DMS 273 treated with DMSO at 0.1 percent for 48 hours (cell line): Measurements from ENCODE around the gene CMTM8.
"Not testable (repeated sequence)": the region's sequence is repeated elsewhere in the genome, so short reads cannot be mapped to it uniquely, and the experiment has no call there.

Experiments
- DNase-seq: peaks from one replicate; lab custom pipeline; 2025; lab: John Stamatoyannopoulos, UW

Gene CMTM8, protein sequence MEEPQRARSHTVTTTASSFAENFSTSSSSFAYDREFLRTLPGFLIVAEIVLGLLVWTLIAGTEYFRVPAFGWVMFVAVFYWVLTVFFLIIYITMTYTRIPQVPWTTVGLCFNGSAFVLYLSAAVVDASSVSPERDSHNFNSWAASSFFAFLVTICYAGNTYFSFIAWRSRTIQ

DNA sequence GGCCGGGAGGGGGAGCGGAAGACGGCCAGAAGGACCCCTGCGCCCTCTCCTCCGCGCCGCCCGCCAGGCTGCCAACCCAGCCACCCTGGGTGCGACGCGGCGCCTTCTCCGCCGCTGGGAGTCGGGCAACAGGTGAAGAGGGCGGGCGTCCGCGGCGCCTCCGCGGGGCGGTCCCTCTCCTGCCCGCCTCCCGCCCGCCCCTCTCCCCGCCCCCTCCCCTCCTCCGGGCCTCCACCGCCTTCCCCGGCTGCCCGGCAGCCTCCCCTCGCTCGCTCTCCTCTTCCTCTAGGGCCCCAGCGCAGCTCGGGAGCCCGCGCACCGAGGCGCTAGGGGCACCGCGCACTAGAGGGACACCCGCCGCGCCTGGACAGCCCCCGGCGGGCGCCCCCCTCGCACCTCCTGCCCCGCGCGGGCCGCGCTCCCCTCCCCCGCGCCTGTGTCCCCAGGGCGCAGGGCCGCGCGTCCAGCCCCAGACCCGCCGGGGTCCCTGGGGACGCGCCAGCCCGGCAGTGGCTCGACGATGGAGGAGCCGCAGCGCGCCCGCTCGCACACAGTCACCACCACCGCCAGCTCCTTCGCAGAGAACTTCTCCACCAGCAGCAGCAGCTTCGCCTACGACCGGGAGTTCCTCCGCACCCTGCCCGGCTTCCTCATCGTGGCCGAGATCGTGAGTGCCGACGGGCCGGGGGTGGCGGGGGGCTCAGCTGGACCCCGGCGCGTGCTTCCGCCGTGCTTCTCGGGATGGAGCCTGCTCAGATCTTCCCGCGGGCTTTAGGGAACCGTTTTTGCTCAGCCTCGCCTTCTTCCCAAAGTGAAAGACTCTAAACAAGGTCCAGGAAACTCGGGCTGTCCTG is at the start of gene CMTM8:
CMTM8 (plus strand) TSS at position 228 of the 854 bp plus-strand sequence; CDS start at position 521, 293 bp downstream.
- no peak for DNase-seq

DNA sequence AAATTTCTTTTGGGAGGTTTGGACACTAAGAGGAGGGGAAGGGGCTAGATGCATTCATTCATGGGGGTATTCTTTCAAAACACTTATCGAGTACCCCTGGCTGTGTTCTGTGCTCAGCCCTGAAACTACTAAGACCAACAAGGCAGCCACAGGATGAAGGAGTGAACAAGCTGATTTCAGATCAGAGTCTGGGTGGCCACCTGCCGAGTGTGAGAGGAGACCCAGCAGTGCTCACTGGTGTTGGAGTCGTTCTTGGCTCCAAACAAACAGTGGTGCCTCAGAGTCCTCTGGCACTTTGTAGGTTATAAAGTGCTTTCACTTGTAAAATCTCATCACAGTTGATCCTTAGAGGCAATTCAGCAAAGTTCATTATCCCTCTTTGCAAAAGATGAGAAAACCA is 48.8 kb upstream of the CMTM8 start:
- no peak for DNase-seq

DNA sequence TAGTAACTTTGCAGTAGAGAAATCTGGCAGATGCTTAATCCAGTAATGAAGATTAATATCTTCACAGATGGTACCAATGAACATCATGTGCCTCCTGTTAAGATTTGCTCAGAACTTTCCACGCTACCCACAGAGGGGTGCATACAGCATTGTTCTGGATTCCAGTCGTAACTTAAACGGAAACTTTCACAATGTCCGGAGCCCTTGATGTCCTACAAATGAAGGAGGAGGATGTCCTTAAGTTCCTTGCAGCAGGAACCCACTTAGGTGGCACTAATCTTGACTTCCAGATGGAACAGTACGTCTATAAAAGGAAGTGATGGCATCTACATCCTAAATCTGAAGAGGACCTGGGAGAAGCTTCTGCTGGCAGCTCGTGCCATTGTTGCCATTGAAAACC is 47.9 kb upstream of the CMTM8 start:
- not testable (repeated sequence) for DNase-seq

DNA sequence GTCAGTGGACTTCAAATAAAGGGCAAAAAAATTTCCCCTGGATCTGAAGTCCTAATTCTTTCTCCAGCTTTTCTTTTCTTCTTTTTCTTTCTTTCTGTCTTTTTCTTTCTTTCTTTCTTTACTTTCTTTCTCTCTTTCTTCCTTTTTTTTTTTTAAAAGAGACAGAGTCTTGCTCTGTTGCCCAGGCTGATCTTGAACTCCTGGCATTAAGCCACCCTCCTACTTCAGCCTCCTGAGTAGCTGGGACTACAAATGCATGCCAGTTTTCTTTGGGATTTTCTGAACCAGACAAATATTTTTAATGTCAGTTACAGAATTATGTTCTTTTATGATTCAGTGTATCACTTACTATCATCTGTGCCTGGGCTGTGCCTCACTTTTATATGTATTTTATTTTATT is 45.4 kb upstream of the CMTM8 start:
- DNase-seq: no peak

DNA sequence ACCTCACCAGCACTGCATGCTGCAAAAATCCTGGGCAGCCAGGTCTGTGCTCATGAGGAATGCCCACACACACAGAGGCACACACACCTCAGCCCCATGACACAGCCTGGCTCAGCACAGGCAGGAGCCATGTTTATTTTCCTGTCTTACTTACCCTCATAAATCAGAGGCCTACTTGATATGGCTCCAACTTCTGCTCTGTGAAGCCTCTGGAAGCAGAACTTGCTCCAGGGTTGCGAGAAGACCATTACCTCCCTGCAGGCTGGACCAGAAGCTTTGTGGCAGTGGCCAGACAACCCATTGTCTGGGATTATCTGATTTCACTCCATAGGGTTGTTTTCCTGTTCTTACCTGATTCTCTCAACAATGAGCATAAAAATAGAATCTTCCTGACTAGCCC is 43.8 kb upstream of the CMTM8 start:
- no peak for DNase-seq

GRCh38 chr3:32195995-32196540 is 42.4 kb upstream of the CMTM8 start:
- no peak for DNase-seq

DNA sequence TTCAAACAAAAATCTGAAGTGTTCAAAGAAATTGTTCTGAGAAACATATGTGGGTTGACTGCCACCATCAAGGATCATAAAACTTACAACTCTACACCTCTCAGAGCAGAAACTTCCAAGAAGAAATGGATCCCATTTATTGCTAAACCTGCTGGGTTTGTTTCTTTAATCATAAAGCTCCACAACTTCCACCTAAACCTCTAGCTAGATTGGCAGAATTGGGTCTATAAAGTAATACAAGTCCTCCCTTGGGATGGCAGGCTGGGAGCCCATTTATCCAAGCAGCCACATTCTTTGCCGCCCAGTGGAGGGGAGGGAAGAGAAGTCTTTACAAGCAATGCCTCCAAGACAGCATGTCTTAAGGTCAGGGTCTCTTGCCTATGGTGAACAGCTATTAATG is 40.5 kb upstream of the CMTM8 start:
- no peak for DNase-seq

GRCh38 chr3:32198714-32199113 is 39.8 kb upstream of the CMTM8 start:
- DNase-seq: no peak

DNA sequence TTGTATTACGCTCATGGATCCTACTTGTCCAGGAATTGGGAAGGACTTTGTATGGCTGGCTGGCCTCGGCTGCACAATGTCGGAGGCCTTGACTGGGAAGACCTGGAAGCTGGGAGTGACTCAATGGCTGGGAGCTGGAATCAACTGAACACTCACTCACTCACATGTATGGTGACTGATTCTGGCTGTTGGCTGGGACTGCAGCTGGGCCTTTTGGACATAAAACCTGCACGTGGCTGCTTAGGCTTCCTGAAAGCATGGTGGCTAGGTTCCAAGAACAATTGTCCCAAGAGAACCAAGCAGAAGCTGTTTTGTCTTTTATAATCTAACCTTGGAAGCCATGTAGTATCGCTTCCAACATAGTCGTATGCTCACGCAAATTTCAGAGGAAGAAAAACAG is 38.0 kb upstream of the CMTM8 start:
- DNase-seq: no peak

DNA sequence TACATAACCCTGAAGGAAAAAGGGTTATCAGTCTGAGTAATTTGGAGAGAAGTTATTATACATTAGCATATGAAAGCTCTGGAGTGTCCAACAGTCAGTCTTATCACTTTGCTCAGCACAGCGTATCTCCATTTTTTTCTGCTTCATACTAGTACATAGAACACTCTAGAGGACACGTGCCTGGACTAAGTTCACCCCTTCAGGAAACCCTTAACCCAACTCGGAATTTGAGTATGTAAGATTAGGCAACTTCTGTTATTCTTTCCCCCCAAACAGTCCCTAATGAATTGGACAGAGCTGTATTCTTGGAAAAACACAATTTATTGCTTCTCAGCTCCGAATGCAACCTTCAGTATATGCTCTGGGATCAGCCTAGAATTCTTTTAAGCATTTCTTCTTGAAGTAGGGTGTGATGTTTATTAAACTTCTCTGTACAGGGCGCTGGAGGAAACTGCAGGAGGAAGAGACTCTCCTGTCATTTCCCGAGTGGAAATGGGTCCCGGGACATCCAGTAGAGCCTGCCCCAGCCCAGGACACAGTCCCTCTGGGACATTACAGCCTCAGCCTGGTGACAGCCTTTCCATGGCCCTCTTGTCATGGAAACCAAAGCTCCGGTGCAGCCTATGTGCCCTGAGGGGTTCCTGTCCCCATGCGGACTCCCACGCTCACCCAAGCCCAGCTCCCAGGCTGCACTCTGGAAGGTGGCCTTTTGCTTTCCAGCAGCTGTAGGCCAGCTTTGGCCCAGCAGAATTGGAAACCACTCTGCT is 37.3 kb upstream of the CMTM8 start:
- no peak for DNase-seq

DNA sequence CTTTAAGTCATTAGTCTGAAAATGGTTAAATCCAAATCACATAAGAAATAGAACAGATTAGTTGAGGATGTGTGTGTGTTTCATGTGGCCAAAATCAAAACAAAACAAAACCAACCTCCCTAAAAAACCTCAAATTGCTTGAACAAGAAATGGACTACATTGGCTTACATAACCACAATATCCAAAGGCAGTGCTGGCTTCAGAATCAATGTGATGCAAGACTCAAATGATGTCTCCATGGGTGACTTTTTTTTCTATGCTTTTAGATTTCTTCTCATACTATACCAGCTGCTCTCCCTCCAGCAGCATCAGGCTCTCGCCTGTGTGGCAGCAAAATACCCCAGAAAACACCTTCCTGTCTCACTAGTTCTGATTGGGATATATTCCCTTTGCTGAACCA is 36.0 kb upstream of the CMTM8 start:
- no peak for DNase-seq

DNA sequence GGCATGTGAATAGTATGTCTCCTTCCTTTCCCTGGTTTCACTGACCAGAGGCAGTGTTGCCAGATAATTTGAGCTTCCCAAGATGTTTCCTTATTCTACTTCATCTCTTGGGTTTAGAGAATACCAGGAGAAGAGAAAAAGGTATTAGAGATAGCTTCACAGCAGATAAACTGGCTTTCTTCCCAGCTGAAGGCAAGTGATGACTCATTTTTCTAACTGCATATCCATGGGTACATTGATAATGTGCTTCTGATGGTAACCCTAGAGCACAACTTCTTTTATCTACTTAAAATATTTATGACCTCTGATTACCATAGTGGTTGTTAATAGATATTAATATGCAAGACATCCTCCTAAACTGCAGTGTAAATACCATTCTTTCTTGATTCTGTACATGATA is 34.6 kb upstream of the CMTM8 start:
- DNase-seq: no peak

- no peak for DNase-seq
These were observed 30.0 kb upstream of the CMTM8 start for GRCh38 chr3:32208447-32208846.

DNA sequence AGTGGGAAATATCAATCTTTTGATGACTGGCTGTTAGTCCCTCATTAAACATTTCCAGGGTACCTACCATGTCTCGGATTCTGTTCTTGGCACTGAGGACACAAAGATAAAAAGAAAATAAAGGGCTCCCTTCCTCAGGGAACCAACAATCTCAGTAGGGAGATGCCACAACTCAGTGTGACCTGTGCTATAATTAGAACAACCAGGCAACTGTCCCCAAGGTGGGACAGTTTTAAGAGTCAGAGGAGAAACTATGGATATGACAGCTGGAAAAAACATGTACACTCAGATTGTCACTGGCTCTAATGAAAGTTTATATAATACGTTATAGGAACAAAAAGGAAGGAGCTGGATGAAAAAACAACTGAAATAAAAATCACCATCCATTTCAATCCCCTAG is 23.3 kb upstream of the CMTM8 start:
- no peak for DNase-seq

- DNase-seq: no peak
These were observed 22.2 kb upstream of the CMTM8 start for GRCh38 chr3:32216172-32216783.

DNA sequence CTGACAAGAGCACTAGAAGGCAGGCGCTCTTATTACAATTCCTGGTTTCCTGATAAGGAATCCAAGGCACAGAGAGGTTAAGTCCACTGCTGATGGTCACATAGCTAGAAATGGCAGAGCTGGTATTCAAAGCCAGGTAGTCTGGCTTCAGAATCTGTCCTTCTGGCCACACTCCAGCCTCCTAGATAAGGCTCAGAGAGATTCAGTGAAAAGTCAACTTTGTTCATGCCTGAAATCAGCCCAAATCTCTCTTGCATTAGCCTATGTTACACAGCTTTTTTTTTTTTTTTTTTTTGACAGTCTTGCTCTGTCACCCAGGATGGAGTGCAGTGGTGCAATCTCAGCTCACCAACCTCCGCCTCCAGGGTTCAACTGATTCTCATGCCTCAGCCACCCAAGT is 21.1 kb upstream of the CMTM8 start:
- DNase-seq: no peak

DNA sequence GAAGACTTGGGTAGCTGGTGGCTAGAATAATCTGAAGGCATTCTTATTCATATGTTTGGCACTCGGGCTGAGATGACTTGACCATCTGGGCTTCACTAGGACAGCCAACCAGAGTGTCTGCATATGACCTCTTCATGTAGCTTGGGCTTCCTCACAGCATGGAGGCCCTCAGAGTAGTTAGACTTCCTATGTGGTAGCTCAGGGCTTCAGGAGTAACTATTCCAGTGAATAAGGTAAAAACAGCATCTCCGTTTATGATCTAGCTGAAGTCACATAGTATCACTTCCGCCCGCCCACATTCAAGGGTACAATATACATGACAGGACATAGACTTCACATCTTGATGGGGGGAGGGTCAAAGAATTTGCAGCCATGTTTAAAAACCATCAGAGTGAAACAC is 18.9 kb upstream of the CMTM8 start:
- no peak for DNase-seq

- no peak for DNase-seq
These were observed 18.5 kb upstream of the CMTM8 start for GRCh38 chr3:32220006-32220405.

GRCh38 chr3:32222950-32223349 is 15.5 kb upstream of the CMTM8 start:
- no peak for DNase-seq

DNA sequence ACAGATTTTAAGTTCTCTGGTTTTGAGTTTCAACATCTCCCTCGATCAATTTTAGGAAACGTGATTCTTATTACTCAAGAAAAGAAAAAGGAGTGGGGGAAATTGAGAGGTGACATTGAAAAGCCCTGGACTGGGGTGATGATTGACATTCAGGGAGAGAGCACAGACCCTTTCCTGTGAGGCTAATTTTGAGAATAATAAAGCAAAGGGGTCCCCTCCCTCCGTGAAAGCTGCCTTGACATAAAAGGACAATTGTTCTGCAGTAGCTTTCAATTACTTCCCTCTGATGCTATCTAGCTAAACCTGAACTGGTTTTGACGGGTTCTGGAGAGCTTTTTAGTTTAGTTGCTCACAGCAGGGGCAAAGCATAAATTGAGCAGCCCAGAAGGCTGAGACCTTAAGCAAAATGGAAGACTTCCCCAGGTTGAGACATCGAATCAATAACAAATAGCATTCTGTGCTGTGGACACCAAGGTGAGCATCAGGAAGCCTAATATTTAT is 14.4 kb upstream of the CMTM8 start:
- no peak for DNase-seq

- no peak for DNase-seq
These were observed 11.5 kb upstream of the CMTM8 start for GRCh38 chr3:32226875-32227500.

- not testable (repeated sequence) for DNase-seq
These were observed 9.7 kb upstream of the CMTM8 start for GRCh38 chr3:32228743-32229142.
